Measurements from ENCODE around the gene SARS2. TPM values are rescaled to one million over a fixed set of nuclear protein-coding genes. Genes with fewer than 3 reads are reported as not detected.
A peak's percentile ranks its signal among the peaks of the same experiment; 100 is the strongest.
"Not testable (repeated sequence)": the region's sequence is repeated elsewhere in the genome, so short reads cannot be mapped to it uniquely, and the experiment has no call there.

The SARS2 gene
- total and polyA plus RNA-seq, 4 donors: 5.9 to 72.4 (median 11.7) TPM

GRCh38 chr19:38880076-38880881 lies 50.3 kb downstream of the SARS2 start:
- Histone ChIP-seq H3K27ac (ENCODE audit: low read depth in 1 of 2, low read length in 2 of 2) (no peak overlapping the region), H3K27me3 (ENCODE audit: control insufficient read depth in 1 of 2, insufficient read depth in 2 of 2, low read length in 1 of 2) (no peaks in the 10 kb centered on the region), H3K4me1 (ENCODE audit: control insufficient read depth in 1 of 2, insufficient read depth in 2 of 2, low read length in 2 of 2) (no peaks in the 10 kb centered on the region), H3K36me3 (ENCODE audit: control insufficient read depth in 1 of 2, insufficient read depth in 2 of 2, low read length in 1 of 2) (no peaks in the 10 kb centered on the region), H3K4me3 (ENCODE audit: low read length in 2 of 2) (no peak overlapping the region), H3K9me3 (ENCODE audit: control insufficient read depth, low read length) (no peaks in the 10 kb centered on the region)
- intact Hi-C loops (cut with DNase I): loop anchor here in 1 of 2 donors (10.0 kb wide), 1 partner anchor 475 kb away; the partner anchor contains the start of gene FAM98C
- no peak for DNase-seq
- ATAC-seq (ENCODE audit: low FRiP score): no peak
- WGBS, 2 donors: 92% methylated on average over 17 to 19 of the region's 19 CpGs

DNA sequence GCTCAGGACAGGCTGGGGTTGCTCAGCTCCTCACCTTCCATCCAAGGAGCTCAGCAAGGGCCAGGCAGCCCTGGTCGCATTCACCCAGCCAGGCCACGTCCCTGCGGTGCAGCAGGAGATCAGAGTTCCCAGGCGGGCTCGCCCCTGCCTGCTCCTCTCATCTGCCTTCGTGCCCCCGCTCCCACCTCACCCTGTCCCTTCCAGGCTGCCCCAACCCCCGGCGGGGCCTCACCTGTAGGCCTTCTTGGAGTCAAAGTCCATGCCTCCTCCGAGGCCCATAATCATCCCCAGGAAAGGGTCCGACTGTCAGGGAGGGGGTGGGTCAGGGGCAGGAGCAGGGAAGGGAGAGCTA lies 51.2 kb downstream of the SARS2 start:
- Histone ChIP-seq H3K9me3 (ENCODE audit: control insufficient read depth, low read length) (no peaks in the 10 kb centered on the region), H3K27ac (ENCODE audit: low read depth in 1 of 2, low read length in 2 of 2) (no peak overlapping the region), H3K27me3 (ENCODE audit: control insufficient read depth in 1 of 2, insufficient read depth in 2 of 2, low read length in 1 of 2) (no peaks in the 10 kb centered on the region), H3K36me3 (ENCODE audit: control insufficient read depth in 1 of 2, insufficient read depth in 2 of 2, low read length in 1 of 2) (no peaks in the 10 kb centered on the region), H3K4me3 (ENCODE audit: low read length in 2 of 2) (no peak overlapping the region), H3K4me1 (ENCODE audit: control insufficient read depth in 1 of 2, insufficient read depth in 2 of 2, low read length in 2 of 2) (no peaks in the 10 kb centered on the region)
- DNase-seq (no peak), ATAC-seq (ENCODE audit: low FRiP score) (no peak)
- intact Hi-C loops (cut with DNase I): loop anchor here (10.0 kb wide), 3 partner anchors 115 to 365 kb away; no protein-coding TSS in a partner anchor
- 85 to 87% methylated on average over 11 of the region's 11 CpGs for WGBS, 2 donors

GRCh38 chr19:38878575-38879399 lies 51.8 kb downstream of the SARS2 start:
- no peaks in the 10 kb centered on the region for H3K4me1 ChIP-seq (ENCODE audit: control insufficient read depth in 1 of 2, insufficient read depth in 2 of 2, low read length in 2 of 2)
- H3K27ac ChIP-seq (ENCODE audit: low read depth in 1 of 2, low read length in 2 of 2): no peak overlapping the region
- H3K9me3 ChIP-seq (ENCODE audit: control insufficient read depth, low read length): no peaks in the 10 kb centered on the region
- intact Hi-C loops (cut with DNase I): loop anchor here (10.0 kb wide), 3 partner anchors 114 to 364 kb away; no protein-coding TSS in a partner anchor
- no peak for DNase-seq
- WGBS, 2 donors: 75 to 81% methylated on average over 16 of the region's 16 CpGs
- no peaks in the 10 kb centered on the region for H3K27me3 ChIP-seq (ENCODE audit: control insufficient read depth in 1 of 2, insufficient read depth in 2 of 2, low read length in 1 of 2)
- H3K4me3 ChIP-seq (ENCODE audit: low read length in 2 of 2): no peak overlapping the region
- H3K36me3 ChIP-seq (ENCODE audit: control insufficient read depth in 1 of 2, insufficient read depth in 2 of 2, low read length in 1 of 2): no peaks in the 10 kb centered on the region
- ATAC-seq (ENCODE audit: low FRiP score): no peak

DNA sequence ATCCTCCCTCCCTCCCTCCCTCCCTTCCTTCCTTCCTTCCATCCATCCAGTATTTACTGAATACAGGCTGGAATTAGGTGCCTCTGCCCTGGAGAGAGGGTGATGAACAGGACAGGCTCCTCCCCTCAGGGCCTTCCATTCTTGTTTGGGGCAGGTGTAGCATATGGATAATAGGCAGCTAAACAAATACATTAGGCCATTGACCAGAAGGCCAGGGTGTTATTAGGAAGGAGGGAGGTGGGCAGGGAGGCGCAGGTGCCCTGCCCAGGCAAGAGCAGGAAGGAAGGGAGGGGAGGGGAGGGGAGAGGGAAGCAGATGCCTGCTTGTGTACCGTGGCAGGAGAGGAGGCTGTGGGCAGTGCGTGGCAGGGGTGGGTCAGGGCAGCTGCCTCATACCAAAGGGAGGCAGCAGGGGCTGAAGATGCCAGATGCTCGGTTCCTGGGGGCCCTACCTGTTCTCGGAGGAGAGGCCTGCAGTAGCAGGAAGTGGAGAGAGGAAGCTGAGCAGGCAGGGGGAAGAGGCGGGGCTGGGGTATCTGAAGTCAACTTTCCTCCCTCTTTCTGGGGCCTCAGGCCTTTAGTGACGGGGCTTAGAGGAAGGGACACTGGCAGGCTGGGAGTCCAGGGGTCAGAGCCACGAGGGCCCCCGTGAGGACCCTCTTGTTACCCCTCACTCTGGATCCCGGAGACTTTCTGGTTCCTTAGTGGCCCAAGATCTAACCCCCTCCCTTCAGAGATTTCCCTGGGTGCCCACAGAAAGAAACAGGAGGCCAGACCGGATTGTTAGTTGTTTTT lies 52.6 kb downstream of the SARS2 start, which contains the start of gene RINL:
RINL (minus strand) TSS at position 495 of the 794 bp plus-strand sequence. CDS start 1,533 bp downstream, outside the sequence.
- H3K4me3 ChIP-seq (ENCODE audit: low read length in 2 of 2): no peak within 1 kb of the TSS
- no peaks in the 10 kb centered on the region for H3K36me3 ChIP-seq (ENCODE audit: control insufficient read depth in 1 of 2, insufficient read depth in 2 of 2, low read length in 1 of 2)
- WGBS, 2 donors: 62 to 64% methylated on average over 11 of the region's 11 CpGs
- H3K27ac ChIP-seq (ENCODE audit: low read depth in 1 of 2, low read length in 2 of 2): no peak within 1 kb of the TSS
- H3K9me3 ChIP-seq (ENCODE audit: control insufficient read depth, low read length): no peaks in the 10 kb centered on the region
- H3K27me3 ChIP-seq (ENCODE audit: control insufficient read depth in 1 of 2, insufficient read depth in 2 of 2, low read length in 1 of 2): no peaks in the 10 kb centered on the region
- DNase-seq (no peak), ATAC-seq (ENCODE audit: low FRiP score) (peak; percentile 37)
- intact Hi-C loops (cut with DNase I): loop anchor here (10.0 kb wide), 3 partner anchors 113 to 363 kb away; no protein-coding TSS in a partner anchor
- no peaks in the 10 kb centered on the region for H3K4me1 ChIP-seq (ENCODE audit: control insufficient read depth in 1 of 2, insufficient read depth in 2 of 2, low read length in 2 of 2)

DNA sequence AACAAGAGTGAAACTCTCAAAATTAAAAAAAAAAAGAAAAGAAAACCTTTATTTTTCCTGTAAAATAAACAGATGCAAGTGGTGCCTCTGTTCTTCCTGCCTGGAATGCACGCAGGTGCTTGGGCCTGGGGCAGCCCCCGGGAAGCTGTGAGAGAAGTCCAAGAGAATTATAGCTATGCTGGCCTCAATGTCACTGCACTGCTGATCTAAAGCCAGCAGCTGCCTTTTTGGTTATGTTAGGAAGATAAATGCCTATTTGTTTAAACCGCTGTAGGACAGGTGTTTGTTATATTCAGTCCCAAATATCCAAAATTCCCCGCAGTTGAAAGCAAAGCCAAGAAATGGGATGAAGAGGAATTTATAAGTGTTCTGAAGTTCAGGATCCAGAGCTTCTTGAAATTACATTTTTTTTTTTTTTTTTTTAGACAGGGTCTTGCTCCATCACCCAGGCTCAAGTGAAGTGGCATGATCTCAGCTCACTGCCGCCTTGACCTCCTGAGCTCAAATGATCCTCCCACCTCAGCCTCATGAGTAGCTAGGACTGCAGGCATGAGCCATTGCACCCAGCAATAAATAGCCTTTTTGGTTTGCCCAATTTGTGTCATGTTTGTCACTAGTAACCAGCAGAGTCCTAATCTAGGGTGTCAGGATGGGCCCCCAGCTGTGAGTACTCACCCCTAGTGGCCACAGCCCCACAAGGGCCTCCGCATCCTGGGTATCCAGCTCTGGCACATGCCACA lies 54.7 kb downstream of the SARS2 start:
- no peak for DNase-seq
- intact Hi-C loops (cut with DNase I): loop anchor here (10.0 kb wide), 3 partner anchors 111 to 361 kb away; no protein-coding TSS in a partner anchor
- Histone ChIP-seq H3K27ac (ENCODE audit: low read depth in 1 of 2, low read length in 2 of 2) (no peak overlapping the region), H3K27me3 (ENCODE audit: control insufficient read depth in 1 of 2, insufficient read depth in 2 of 2, low read length in 1 of 2) (no peaks in the 10 kb centered on the region), H3K36me3 (ENCODE audit: control insufficient read depth in 1 of 2, insufficient read depth in 2 of 2, low read length in 1 of 2) (no peaks in the 10 kb centered on the region), H3K4me1 (ENCODE audit: control insufficient read depth in 1 of 2, insufficient read depth in 2 of 2, low read length in 2 of 2) (no peaks in the 10 kb centered on the region), H3K9me3 (ENCODE audit: control insufficient read depth, low read length) (no peaks in the 10 kb centered on the region), H3K4me3 (ENCODE audit: low read length in 2 of 2) (no peak overlapping the region)
- ATAC-seq (ENCODE audit: low FRiP score): no peak
- 80 to 83% methylated on average over 6 of the region's 6 CpGs for WGBS, 2 donors

DNA sequence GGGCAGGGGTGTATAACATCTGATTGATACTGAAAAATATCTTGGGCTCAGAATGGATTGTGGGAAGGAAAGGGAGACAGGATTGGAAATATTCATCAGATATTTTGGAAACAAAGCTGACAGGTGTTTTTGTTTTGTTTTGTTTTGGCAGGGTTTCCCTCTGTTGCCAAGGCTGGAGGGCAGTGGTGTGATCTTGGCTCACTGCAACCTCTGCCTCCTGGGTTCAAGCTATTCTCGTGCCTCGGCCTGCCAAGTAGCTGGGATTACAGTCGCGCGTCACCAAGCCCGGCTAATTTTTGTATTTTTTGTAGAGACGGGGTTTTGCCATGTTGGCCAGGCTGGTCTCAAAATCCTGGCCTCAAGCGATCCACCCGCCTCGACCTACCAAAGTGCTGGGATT lies 57.2 kb downstream of the SARS2 start:
- not testable (repeated sequence) for H3K27me3 ChIP-seq (ENCODE audit: control insufficient read depth in 1 of 2, insufficient read depth in 2 of 2, low read length in 1 of 2); H3K9me3 ChIP-seq (ENCODE audit: control insufficient read depth, low read length); H3K36me3 ChIP-seq (ENCODE audit: control insufficient read depth in 1 of 2, insufficient read depth in 2 of 2, low read length in 1 of 2); H3K27ac ChIP-seq (ENCODE audit: low read depth in 1 of 2, low read length in 2 of 2); ATAC-seq (ENCODE audit: low FRiP score); H3K4me3 ChIP-seq (ENCODE audit: low read length in 2 of 2); H3K4me1 ChIP-seq (ENCODE audit: control insufficient read depth in 1 of 2, insufficient read depth in 2 of 2, low read length in 2 of 2); DNase-seq
- 84 to 89% methylated on average over 10 of the region's 10 CpGs for WGBS, 2 donors
- intact Hi-C loops (cut with DNase I): loop anchor here (10.0 kb wide), 3 partner anchors 109 to 359 kb away; no protein-coding TSS in a partner anchor

DNA sequence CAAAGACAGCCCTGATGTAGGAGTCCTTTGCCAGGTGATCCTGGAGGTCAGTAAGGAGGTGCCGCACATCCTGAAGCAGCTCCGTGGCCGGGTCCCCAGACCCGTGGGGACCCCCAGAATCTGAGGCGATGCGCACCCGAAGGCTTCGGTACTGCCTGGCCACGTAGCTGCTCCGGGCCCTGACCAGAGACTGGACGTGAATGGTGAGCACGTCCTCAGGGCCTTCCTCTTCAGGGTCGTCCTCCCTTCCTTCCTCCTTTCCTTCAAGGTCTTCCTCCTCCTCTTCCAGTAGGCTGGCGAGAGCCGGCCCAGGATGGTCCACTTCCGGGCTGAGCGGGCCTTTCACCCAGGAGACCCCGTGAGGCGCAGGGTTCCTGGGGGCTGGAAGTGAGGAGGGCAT lies 60.0 kb downstream of the SARS2 start:
- DNase-seq: no peak
- H3K36me3 ChIP-seq (ENCODE audit: control insufficient read depth in 1 of 2, insufficient read depth in 2 of 2, low read length in 1 of 2): no peaks in the 10 kb centered on the region
- intact Hi-C loops (cut with DNase I): loop anchor here (10.0 kb wide), 3 partner anchors 106 to 356 kb away; no protein-coding TSS in a partner anchor
- H3K4me3 ChIP-seq (ENCODE audit: low read length in 2 of 2): no peak overlapping the region
- no peaks in the 10 kb centered on the region for H3K4me1 ChIP-seq (ENCODE audit: control insufficient read depth in 1 of 2, insufficient read depth in 2 of 2, low read length in 2 of 2)
- no peak overlapping the region for H3K27ac ChIP-seq (ENCODE audit: low read depth in 1 of 2, low read length in 2 of 2)
- 96 to 97% methylated on average over 19 of the region's 19 CpGs for WGBS, 2 donors
- ATAC-seq (ENCODE audit: low FRiP score): no peak
- H3K27me3 ChIP-seq (ENCODE audit: control insufficient read depth in 1 of 2, insufficient read depth in 2 of 2, low read length in 1 of 2): no peaks in the 10 kb centered on the region
- H3K9me3 ChIP-seq (ENCODE audit: control insufficient read depth, low read length): no peaks in the 10 kb centered on the region
